NB4 (cell line): ENCODE measurements around the gene PARP11.
A peak's percentile ranks its signal among the peaks of the same experiment; 100 is the strongest.

Experiments
- DNase-seq: peaks from one replicate; pipeline ENCODE4 v3.0.0; 2010; ENCODE audit warnings: low read depth
- H3K4me3 ChIP-seq: one replicate; pipeline ENCODE4 v1.5.1; 2011; ENCODE audit warnings: mild to moderate bottlenecking, low read depth, low read length, moderate library complexity
- CTCF ChIP-seq: IDR thresholded peaks from one replicate; pipeline ENCODE4 v1.5.1; 2012; ENCODE audit warnings: low read depth, low read length
- MAX ChIP-seq: IDR thresholded peaks from 2 replicates; pipeline ENCODE4 v1.6.1; 2011; ENCODE audit warnings: low read depth, low read length
- MYC ChIP-seq: IDR thresholded peaks from 2 replicates; pipeline ENCODE4 v1.6.1; 2011; ENCODE audit warnings: low read depth, low read length
- POLR2A ChIP-seq: IDR thresholded peaks from 2 replicates; pipeline ENCODE4 v1.6.1; 2011; ENCODE audit warnings: mild to moderate bottlenecking; ENCODE audit not compliant: insufficient read length; ENCODE audit errors: extremely low read depth

PARP11 gene

GRCh38 chr12:3789838-3790237, 83.4 kb downstream of the PARP11 start:
- no peak for TF ChIP-seq CTCF
- TF ChIP-seq MYC: no peak
- TF ChIP-seq MAX: no peak
- TF ChIP-seq POLR2A: no peak
- DNase-seq: no peak
- no peak overlapping the region for H3K4me3 ChIP-seq

- TF ChIP-seq MYC (peak; percentile 25; the same call in 1 of the 2 replicates), POLR2A (no peak), CTCF (peak; percentile 65), MAX (no peak)
- DNase-seq: peak; percentile 60
- H3K4me3 ChIP-seq: no peak overlapping the region
Measured at GRCh38 chr12:3777206-3777809, 95.9 kb downstream of the PARP11 start.

DNA sequence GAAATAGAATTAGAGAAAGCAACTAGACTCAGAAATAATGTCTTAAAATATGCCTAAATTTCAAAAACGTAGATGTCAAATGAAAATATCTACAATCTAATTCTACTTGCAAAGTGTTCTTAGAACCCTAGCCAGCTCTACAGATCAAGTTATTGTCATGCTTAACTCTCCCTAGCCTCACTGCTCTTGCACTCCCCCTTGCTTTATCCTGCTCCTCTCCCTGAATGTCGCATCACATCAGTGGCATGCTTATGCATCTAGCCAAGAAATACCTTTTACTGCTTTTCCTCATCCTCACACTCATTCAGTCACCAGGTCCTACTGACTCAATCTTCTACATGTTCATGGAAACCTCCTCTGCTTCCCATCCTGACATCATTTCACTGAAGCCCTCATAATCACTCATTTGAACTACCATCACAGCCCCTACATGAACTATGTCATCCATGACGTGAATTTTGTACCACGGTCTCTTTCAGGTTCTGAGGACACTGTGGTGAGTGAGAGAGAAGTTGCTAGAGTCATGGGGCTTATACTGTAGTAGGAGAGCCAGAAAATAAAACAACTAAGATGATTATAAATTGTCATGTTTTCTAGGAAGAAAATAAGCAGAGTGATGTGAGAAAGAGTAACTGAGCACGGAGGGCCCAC, 97.7 kb downstream of the PARP11 start:
- no peak for TF ChIP-seq POLR2A
- no peak for DNase-seq
- no peak overlapping the region for H3K4me3 ChIP-seq

DNA sequence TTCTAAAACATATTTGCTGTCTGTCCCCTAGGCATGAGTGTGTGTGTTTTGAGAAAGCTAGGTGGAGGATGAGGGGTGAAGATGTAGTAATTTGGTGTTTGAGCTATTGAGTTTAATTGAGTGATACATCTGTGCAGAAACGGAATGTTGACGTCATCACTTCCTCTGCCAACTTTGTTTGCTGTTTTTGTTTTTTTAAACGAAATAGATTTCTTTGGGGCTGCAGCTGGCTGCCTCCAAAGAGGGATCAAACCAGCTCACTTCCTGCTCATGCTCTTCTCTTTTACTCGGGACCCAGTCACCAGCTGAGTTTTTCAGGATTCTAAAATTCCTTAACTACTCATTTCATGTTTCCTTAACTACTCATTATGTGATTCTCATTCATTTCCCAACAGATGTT, 100.8 kb downstream of the PARP11 start:
- TF ChIP-seq MAX (no peak), MYC (no peak), POLR2A (no peak), CTCF (no peak)
- H3K4me3 ChIP-seq: no peak overlapping the region
- no peak for DNase-seq

DNA sequence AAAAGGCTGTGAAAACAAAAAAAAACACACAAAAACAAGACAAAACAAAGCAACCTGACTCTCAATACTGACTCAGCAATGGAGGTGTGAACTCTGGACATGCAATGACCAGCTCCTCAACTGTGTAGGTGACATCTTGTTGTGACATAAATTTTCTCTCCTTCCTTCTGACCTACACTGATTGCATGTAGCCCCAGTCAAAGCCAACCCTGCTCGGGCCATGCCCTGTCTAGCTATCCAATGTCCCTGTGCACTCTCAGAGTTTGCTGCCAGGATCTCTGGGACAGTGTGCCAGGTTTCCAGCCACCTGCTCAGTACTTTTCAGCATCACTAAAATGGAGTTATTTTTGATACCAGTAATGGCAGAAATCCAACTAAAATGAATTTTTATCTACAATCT, 101.3 kb downstream of the PARP11 start:
- no peak for TF ChIP-seq POLR2A
- TF ChIP-seq MYC: no peak
- no peak for TF ChIP-seq MAX
- TF ChIP-seq CTCF: no peak
- no peak for DNase-seq
- no peak overlapping the region for H3K4me3 ChIP-seq

DNA sequence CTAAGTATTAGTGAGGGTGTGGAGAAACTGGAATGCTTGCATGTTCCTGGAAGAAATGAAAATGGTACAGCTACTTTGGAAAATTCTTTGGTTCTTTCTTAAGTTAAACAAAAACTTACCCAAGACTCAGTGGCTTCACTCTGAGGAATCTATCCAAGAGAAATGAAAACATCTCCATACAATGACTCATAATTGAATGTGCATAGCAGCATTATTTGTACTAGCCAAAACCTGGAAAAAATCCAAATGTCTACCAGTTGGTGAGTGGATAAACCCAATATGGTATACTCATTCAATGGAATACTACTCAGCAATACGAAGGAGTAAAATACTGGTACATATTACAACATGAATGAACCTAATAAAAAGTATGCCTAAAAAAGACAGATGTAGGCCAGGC, 102.3 kb downstream of the PARP11 start:
- no peak for DNase-seq
- TF ChIP-seq MYC (no peak), POLR2A (no peak), MAX (no peak), CTCF (no peak)

More for the DNA sequence above, 102.3 kb downstream of the PARP11 start:
- H3K4me3 ChIP-seq: no peak overlapping the region
